Thoracic aorta (tissue), 2 donors: ENCODE measurements around the gene SH3GL2. TPM values are rescaled to one million over a fixed set of nuclear protein-coding genes. Genes with fewer than 3 reads are reported as not detected.
A peak's percentile ranks its signal among the peaks of the same experiment; 100 is the strongest.

ENCODE experiments used
- ATAC-seq: fragments of 150-250 bp; one replicate; pipeline ENCODE4 v1.8.0; 2017; ENCODE audit warnings: low read depth; ENCODE audit not compliant: insufficient number of reproducible peaks, low FRiP score
- DNase-seq: peaks from one replicate; pipeline ENCODE4 v3.0.0-alpha.2; 2020; ENCODE audit warnings: low spot score
- H3K27ac ChIP-seq, 2 donors: fragments of 200-600 bp; sonication (generic); 1 replicate in 1 of 2; 2 replicates in 1 of 2; pipeline ENCODE4 v1.5.1; 2016; ENCODE audit warnings: mild to moderate bottlenecking in 2 of 2, moderate library complexity in 2 of 2
- H3K27me3 ChIP-seq: fragments of 200-600 bp; sonication (generic); replicated peaks from 2 replicates; pipeline ENCODE4 v1.6.0; 2016; ENCODE audit warnings: mild to moderate bottlenecking; ENCODE audit not compliant: insufficient read depth
- H3K36me3 ChIP-seq: fragments of 200-600 bp; sonication (generic); one replicate; pipeline ENCODE4 v1.5.1; 2016
- H3K4me1 ChIP-seq, 2 donors: fragments of 200-600 bp; sonication (generic); 1 replicate in 1 of 2; 2 replicates in 1 of 2; pipeline versions ENCODE4 v1.5.1 to v1.6.0; 2016; ENCODE audit warnings: low read depth in 2 of 2, mild to moderate bottlenecking in 1 of 2; ENCODE audit not compliant: control insufficient read depth in 1 of 2
- H3K4me3 ChIP-seq: fragments of 200-600 bp; sonication (generic); 2 replicates; pipeline ENCODE4 v1.5.1; 2016; ENCODE audit warnings: mild to moderate bottlenecking
- H3K9me3 ChIP-seq: fragments of 200-600 bp; sonication (generic); 2 replicates; pipeline ENCODE4 v1.5.1; 2016
- CTCF ChIP-seq: fragments of 200-600 bp; sonication (generic); IDR thresholded peaks from one replicate; pipeline ENCODE4 v1.5.1; 2019; ENCODE audit warnings: antibody characterized with exemption
- total RNA-seq, 2 donors: library from RNA; depleted of rRNA; stranded (reverse); fragments of >200 nt; gene quantifications; one replicate each; pipeline versions ENCODE4 v1.1.0 to v1.2.3, GENCODE V29; 2016

SH3GL2 gene
- total RNA-seq, 2 donors from 2014 or later = not detected

- Histone ChIP-seq H3K36me3 (no peaks in the 10 kb centered on the region), H3K4me3 (no peak overlapping the region), H3K27ac (no peak overlapping the region), H3K4me1 (no peaks in the 10 kb centered on the region), H3K9me3 (no peaks in the 10 kb centered on the region), H3K27me3 (no peaks in the 10 kb centered on the region)
- no peak for ATAC-seq
- no peak for DNase-seq
- no peak for TF ChIP-seq CTCF
Measured at GRCh38 chr9:17800418-17800817, 221.6 kb downstream of the SH3GL2 start.

GRCh38 chr9:17802249-17802857 is 223.5 kb downstream of the SH3GL2 start:
- no peak for TF ChIP-seq CTCF
- DNase-seq (no peak), ATAC-seq (no peak)
- H3K4me3 ChIP-seq = no peak overlapping the region
- no peaks in the 10 kb centered on the region for H3K27me3 ChIP-seq
- no peak overlapping the region for H3K27ac ChIP-seq
- no peaks in the 10 kb centered on the region for H3K9me3 ChIP-seq
- H3K36me3 ChIP-seq = no peaks in the 10 kb centered on the region
- H3K4me1 ChIP-seq = no peaks in the 10 kb centered on the region

- no peak overlapping the region for H3K4me3 ChIP-seq
- TF ChIP-seq CTCF = no peak
- H3K27ac ChIP-seq = no peak overlapping the region
- ATAC-seq = no peak
- H3K9me3 ChIP-seq = no peaks in the 10 kb centered on the region
- no peak for DNase-seq
- H3K27me3 ChIP-seq = no peaks in the 10 kb centered on the region
- no peaks in the 10 kb centered on the region for H3K4me1 ChIP-seq
- no peaks in the 10 kb centered on the region for H3K36me3 ChIP-seq
Measured at GRCh38 chr9:17807613-17808282, 228.9 kb downstream of the SH3GL2 start.

GRCh38 chr9:17810317-17810716 is 231.5 kb downstream of the SH3GL2 start:
- no peak for TF ChIP-seq CTCF
- no peak for ATAC-seq
- no peak for DNase-seq

GRCh38 chr9:17810728-17811571 is 232.1 kb downstream of the SH3GL2 start:
- no peaks in the 10 kb centered on the region for H3K36me3 ChIP-seq
- H3K27me3 ChIP-seq = no peaks in the 10 kb centered on the region
- H3K4me3 ChIP-seq = peak overlapping the region; percentile 15
- ATAC-seq = no peak
- TF ChIP-seq CTCF = peak; percentile 80
- no peaks in the 10 kb centered on the region for H3K4me1 ChIP-seq
- no peak for DNase-seq
- no peak overlapping the region for H3K27ac ChIP-seq
- no peaks in the 10 kb centered on the region for H3K9me3 ChIP-seq

More at GRCh38 chr9:17810317-17810716, 231.5 kb downstream of the SH3GL2 start:
- Histone ChIP-seq H3K4me1 (no peaks in the 10 kb centered on the region), H3K36me3 (no peaks in the 10 kb centered on the region), H3K27ac (no peak overlapping the region), H3K9me3 (no peaks in the 10 kb centered on the region), H3K4me3 (no peak overlapping the region), H3K27me3 (no peaks in the 10 kb centered on the region)
